Measurements from ENCODE around the gene MYL4.
"Not testable (repeated sequence)": the region's sequence is repeated elsewhere in the genome, so short reads cannot be mapped to it uniquely, and the experiment has no call there.

Gene MYL4

DNA sequence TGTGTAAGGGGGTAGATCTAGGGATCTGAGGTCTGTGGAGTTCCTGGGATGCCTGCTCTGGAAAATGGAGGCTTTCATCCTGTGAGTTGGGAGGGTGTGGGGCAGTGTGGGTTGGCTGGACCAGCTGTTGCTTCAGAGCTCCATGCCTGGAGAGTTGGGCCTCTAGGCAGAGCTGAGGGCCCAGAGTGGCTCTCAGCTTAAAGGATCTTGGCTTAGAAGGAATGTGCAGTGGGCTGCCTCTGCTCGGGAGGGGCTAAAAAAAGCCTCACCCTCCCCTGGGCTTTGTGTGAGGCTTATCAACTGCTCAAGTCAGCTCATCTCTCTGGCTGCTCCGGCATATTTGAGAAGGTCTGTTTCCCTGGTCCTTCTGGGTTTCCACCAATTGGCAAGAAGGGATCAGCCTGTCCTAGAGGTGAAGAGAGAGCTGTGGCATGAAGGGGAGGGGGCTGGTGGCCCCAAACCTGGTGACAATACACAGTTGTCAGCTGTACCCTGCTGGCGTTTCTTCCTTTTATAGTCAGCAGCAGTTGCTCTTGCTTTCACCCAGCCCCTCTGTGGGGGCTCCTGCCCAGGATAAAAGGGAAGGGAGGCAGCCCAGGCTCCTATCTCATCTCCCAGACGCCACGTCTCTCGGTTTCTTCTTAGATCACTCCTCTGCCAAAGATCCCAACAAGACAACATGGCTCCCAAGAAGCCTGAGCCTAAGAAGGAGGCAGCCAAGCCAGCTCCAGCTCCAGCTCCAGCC is at the start of gene MYL4:
Gene MYL4, plus strand, starts transcription at position 605 of the 745 bp plus-strand sequence. Its CDS starts 75 bp downstream, at position 680.
- DNase-seq (ENCODE audit: low read depth), result peak; percentile 12

DNA sequence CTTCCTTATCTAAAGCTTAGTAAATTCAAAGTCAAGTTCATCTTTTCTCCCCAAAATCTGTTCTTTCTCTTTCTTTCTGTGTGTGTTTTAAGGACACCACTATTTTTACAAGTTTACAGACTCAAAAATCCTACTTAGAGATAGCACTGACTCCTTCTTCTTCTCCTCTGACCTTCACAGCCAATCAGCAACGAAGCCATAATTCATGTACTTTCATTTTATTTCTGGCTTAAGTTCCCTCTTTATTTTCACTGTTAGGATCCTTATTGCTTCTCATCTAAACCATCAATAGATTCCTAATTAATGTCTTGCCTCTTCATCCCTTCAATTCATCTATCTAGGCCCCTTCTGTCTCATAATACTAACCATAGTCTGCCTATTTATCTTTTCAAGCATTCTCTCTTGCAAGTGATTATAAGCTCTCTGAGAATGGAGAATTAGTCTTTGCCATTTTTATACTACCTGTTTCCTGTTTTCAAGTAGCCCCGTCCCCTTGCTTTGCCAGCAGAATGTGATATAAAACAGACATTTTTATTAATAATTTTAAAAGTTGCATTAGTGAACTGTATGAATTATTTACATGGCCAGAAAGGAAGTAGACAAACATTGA is 47.0 kb upstream of the MYL4 start:
- DNase-seq (ENCODE audit: low read depth), result no peak

DNA sequence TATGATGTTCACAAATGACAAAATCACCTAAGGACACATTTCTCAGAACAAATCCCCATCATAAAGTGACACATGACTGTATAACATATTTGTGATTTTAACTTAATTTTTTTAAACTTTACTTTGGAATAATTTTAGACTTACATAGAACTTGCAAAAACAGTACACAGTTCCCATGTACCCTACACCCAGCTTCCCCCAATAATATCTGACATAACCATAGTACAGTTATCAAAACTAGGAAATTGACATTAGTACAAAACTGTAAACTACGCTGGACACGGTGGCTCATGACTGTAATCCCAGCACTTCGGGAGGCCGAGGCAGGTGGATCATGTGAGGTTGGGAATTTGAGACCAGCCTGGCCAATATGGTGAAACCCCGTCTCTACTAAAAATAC is 44.9 kb upstream of the MYL4 start:
- no peak for DNase-seq (ENCODE audit: low read depth)

DNA sequence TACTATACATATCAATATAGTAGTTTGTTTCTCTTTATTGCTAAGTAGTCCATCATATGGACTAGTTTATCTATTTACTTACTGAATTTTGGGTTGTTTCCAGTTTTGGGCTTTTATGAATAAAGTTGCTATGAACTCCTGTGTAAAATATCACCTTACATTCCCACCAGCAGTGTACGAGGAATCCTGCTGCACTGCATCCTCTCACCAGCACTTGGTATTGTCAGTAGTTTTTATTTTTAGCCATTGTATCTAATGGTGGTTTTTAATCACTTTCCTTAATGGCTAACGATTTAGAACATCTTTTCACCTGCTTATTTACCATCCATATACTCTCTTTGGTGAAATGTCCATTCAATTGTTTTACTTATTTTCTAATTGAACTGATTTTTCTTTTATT is 44.0 kb upstream of the MYL4 start:
- DNase-seq (ENCODE audit: low read depth), result no peak

DNA sequence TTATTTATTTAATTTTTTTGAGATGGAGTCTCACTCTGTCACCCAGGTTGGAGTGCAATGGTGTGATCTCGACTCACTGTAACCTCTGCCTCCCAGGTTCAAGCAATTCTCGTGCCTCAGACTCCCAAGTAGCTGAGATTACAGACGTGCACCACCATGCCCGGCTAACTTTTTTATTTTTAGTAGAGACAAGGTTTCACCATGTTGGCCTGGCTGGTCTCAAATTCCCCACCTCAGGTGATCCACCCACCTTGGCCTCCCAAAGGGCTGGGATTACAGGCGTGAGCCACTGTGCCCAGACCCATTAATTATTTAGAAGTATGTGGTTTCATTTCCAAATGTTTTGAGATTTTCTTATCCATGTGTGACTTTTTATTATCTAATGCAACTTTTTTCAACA is 42.3 kb upstream of the MYL4 start:
- DNase-seq (ENCODE audit: low read depth), result not testable (repeated sequence)

DNA sequence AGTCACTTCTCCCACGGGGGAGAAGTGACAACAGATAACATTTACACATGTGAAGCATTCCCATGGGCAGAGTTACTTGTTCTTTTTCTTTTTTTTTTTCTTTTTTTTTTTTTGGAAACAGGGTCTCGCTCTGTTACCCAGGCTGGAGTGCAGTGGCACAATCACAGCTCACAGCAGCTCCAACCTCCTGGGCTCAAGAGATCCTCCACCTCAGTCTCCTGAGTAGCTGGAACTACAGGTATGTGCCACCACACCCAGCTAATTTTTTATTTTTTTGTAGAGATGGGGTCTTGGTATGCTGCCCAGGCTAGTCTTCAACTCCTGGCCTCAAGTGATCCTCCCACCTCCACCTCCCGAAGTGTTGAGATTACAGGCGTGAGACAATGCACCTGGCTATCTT is 40.3 kb upstream of the MYL4 start:
- DNase-seq (ENCODE audit: low read depth), result not testable (repeated sequence)

DNA sequence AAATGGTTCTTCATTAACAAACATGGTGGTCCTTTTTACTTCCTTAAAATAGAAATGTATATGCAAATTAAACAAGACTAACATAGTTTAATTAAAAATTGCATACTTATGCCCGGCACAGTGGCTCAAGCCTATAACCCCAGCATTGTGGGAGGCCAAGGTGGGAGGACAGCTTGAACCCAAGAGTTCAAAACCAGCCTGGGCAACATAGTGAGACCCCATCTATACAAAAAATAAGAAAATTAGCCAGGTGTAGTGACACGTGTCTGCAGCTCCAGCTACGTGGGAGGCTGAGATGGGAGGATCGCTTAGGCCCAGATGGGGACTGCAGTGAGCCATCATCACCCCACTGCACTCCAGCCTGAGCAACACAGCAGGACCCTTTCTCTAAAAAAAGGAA is 38.4 kb upstream of the MYL4 start:
- DNase-seq (ENCODE audit: low read depth), result no peak

DNA sequence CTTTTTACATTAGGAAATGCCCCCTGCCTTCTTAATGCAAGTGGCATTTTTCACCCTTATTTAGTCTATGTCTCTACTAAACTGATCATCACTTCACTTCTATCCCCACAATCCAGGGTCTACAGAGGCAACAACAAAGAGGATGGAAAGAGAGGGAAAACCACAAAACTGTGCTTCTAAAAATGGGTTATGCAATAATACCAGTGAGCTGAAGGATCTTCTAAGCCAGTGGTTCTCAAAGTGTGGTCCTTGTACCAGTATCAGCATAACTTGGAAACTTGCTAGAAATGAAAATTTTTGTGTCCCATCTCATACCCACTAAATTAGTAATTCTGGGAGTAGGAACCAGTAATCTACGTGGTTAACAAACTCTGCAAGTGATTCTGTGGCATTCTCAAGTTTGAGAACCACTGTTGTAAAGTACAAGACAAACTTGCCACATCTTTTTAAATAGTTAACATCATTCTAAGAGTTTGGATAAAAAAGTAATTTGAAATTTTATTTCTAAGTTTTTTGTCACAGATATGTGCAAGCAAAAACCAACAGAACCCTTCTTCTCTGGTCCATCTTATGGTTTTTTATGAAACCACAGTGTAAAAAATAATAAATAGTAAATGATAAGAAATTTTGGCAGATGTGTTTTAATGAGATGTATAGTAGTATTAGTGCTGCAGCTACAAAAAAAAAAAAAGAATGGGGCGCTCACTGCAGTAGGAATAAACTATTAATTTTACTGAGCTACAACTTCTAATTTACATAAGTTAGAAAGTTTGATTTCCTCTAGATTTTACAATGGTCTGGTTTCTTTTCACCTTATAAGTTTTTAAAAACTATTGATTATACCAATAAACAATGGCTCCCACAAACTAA is 36.2 kb upstream of the MYL4 start:
- peak; percentile 37 for DNase-seq (ENCODE audit: low read depth)

DNA sequence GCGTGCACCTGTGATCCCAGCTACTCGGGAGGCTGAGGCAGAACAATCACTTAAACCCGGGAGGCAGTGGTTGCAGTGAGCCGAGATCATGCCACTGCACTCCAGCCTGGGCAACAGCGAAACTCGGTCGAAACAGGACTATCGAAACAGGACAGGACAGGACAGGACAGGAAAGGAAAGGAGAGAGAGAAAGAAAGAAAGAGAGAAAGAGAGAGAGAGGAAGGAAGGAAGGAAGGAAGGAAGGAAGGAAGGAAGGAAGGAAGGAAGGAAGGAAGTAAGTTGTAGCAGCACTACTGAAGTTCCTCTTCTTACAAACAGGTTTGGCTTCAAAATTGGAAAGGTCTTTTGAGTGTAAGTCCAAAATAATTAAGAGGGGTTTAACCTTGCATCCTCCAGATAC is 34.3 kb upstream of the MYL4 start:
- not testable (repeated sequence) for DNase-seq (ENCODE audit: low read depth)

DNA sequence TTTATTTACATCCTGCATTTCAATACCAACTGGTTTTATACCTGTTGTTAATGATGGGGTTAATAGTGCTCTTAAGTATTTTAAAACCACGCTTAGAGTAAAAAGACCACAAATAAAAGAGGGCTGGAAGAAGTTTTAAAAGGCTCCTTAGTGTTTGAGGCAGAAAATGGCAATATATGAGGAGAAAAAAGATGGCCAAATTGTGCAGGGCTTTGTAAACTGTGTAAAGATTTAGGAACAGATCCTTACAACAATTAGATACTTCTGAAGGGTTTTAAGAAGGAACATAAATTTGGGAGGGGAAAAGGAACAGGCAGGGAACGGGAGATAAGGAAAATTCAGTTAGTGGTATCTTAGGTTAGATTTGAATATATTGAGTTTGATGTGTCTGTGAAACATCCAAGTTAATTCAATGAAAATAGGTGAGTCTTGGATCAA is 32.7 kb upstream of the MYL4 start:
- no peak for DNase-seq (ENCODE audit: low read depth)

DNA sequence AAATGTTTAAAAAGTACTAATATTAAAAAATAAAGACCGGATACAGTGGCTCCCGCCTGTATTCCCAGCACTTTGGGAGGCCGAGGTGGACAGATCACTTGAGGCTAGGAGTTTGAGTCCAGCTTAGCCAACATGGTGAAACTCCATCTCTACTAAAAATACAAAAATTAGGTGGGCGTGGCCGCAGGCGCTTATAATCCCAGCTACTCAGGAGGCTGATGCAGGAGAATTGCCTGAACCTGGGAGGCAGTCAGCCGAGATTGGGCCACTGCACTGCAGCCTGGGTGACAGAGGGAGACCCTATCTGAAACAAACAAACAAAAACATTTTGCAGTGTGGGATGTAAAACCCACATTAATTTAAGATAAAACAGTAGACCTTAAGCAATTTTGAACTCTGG is 31.9 kb upstream of the MYL4 start:
- no peak for DNase-seq (ENCODE audit: low read depth)

DNA sequence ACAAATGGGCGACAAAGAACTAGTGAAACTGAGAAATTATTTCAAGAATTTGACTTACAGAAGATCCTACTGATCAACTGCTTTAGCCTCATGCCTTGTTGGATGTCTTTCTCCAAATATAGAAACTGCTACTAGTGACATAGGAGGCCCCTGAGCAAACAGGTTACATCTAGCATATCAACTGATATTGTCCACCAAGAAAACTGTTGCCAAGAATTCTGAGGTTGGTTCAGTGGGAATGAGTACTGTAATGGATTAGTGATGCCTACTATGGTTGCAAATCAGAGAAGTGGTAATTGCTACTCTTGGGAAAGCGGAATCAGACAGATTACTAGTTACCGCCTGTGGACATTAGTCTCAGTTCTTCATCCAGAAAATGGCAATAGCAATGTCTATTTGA is 30.0 kb upstream of the MYL4 start:
- DNase-seq (ENCODE audit: low read depth), result no peak

DNA sequence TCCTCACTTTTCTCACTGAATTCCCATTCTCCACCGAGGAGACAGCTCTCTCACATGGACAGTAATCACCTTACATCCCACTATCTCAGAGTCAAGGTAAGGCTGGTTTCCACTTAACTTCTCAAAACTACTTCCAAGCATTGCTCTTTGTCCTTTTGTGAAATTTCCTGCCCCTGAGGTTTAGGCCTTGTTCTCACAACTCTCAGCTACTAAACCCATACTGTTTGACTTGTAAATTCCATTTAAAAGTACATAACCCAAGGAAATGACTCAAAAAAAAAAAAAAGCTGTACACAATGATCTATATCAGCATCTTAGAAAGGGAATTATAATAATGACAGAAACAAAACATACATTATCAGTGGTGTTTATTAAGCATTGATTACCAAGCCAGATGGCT is 28.8 kb upstream of the MYL4 start:
- DNase-seq (ENCODE audit: low read depth), result no peak

DNA sequence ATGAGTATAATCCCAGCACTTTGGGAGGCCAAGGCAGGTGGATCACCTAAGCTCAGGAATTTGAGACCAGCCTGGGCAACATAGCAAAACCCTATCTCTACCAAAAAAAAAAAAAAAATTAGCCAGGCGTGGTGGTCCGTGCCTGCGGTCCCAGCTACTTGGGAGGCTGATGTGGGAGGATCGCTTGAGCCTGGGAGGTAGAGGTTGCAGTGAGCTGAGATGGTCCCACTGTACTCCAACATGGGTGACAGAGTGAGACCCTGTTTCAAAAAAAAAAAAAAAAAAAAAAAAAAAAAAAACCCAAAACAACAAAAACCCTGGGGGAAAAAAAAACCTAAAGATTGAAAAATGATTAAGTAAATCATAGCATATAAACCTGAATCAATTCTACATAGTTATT is 28.2 kb upstream of the MYL4 start:
- DNase-seq (ENCODE audit: low read depth), result not testable (repeated sequence)

DNA sequence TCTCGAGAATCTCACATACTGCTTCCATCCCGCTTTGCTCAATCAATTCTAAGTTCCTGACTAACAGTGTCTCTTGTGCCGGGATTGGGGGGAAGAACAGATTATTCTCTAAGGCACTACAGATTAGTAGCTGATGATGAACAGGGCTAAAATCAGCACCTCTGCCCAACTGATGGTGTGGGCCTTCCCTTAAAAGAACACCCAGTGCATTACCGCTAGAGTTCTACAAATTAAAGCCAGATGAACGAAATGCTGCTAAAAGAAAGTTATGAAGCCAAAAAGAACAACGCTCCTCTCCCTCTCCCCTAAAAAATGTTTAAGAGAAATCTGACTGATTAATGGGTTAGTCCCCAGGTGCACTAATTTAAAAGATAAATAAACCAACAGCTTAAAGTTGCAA is 24.5 kb upstream of the MYL4 start:
- DNase-seq (ENCODE audit: low read depth), result peak; percentile 36

DNA sequence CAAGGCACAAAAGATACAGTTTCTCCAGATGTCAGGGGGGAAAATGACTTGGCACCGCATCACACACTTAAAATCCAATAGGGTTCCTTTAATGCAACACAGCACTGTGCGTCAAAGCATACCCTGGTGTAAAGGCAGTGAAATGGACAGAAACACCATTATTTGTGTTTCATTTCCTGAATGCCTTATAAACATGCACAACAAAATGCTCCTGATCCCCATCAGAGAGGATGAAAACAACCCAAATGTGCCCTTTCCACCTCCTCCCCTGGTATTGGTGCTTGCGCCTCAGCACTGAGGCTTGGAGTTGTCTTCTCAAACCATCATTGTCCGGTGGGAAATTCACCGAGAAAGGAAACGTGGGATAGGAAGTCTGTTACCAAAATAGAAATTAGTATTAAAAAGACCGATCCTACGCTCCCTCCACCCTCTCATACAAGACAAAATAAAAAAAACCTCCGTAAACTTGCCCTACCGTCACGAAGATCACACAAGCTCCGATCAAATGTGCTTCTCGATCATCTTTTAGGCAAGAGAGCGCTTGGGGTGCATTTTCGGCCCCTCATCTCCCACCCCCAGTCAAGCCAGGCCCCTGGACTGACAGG is 20.8 kb upstream of the MYL4 start:
- peak; percentile 31 for DNase-seq (ENCODE audit: low read depth)

DNA sequence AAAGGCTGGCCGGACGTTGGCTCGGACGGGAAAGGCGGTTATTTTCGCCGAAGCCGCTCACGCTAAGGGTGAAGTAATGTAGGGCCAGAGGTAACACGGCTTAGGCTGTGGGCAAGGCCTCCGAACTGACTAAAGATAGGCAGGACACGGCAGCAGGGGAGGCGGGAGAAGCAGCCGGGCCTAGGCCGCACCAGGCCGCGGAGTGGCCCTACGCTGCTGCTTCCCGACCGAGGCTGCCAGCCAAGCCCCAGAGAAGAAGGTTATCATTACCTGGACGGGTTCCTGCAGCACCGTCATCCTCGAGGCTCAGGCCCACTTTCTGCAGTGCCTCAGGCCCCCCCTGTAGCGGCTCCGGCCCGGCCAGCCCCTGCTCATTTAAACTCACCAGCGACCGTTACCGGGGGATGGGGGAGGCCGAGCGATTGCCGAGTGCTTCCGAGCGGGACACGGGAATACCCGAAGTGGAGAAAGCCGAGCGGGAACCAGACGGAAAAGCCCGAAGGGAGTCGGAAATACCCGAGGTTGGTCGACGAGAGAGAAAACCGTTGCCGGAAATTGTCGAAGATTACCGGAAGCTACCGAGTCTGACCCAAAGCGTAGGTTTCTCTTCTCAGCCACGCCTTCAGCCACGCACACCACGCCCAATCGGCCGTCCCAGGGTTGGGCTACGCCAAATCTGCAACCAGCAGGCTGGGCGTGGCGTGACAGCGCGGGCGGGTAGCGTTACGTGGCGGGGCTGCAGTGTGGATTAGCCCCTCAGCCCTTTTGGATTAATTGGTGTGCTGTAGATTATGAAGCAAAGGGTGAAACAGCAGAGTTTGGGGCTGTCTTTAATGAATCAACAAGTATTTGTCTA is 20.0 kb upstream of the MYL4 start, which contains the start of gene CDC27:
Gene CDC27, minus strand, starts transcription at position 420 of the 856 bp plus-strand sequence. Its CDS starts 123 bp downstream, at position 297.
- peak; percentile 94 for DNase-seq (ENCODE audit: low read depth)

DNA sequence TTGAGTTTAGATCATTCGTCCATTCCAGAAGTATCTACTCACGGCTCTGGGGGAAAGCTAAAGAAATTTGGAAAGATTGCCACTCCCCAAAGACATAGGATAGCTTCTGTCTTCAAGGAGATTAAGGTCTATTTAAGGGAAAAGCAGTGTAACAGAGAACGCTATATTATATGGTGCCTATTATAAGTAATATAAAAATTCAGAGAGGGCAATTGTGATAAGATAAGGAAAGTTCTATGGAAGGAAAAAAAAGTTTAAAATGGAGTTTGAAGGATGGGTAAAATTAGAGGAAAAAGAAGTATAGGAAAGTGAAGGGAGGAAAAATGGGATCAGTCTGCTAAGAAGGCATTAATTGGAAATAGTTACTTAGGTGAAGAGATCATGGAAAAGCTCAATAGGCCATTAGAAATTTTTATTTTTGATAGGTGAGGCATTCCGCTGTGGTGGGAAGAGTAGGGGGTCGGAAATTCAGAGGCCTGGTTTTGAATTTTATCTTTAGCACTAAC is 19.4 kb upstream of the MYL4 start:
- DNase-seq (ENCODE audit: low read depth), result no peak

DNA sequence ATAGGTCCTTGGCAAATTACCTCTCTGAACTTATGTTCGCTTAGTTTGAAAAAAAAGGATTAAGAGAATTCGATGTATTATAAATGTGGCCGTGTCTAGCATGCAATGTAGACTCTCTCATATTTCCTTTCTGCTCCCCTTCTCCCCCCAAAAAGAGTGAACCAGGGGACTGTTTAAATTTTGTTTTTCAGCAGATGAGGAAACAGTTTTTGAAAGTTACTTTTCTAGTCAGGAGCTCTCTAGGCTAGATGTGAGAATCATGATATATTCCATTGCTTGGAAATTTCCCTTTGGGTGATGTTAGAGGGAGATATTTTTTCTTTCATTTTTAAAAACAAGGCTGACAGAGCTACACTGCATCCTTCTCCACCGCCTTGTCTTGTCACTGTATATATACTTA is 18.9 kb upstream of the MYL4 start:
- DNase-seq (ENCODE audit: low read depth), result no peak

DNA sequence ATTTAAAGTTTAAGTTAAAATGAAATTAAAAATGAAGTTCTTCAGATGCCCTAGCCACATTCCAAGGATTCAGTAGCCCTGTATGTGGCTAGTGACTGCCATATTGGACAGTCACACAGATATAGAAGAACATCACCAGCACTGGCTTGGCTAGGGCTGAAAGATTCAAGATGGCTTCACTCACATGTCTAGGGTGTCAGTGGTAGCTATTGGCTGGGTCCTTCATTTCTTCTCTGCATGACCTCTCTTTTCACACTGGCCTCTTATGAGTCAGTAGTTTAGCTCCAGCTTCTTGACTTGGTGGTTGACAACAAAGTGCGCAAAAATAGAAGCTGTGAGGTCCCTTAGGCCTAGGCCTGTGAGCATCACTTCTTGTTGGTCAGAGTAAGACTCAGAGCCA is 18.4 kb upstream of the MYL4 start:
- no peak for DNase-seq (ENCODE audit: low read depth)

DNA sequence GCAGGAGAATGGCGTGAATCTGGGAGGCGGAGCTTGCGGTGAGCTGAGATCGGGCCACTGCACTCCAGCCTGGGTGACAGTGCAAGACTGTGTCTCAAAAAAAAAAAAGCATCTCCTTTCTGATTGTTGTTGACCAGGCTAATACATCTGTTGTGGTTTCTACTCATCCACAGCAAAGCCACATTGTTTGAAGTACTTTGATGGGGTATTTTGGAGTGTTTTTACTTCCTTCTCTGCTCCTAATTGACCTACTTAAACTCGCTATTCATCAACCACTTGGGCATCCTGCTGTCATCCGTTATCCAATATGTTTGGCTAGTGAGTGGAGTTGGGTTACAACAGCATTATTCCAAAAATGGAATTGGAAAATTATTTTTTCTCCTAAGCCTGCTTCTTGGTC is 16.6 kb upstream of the MYL4 start:
- DNase-seq (ENCODE audit: low read depth), result peak; percentile 31

Data from amniotic epithelial cell (primary cell).